Fibroblast of villous mesenchyme (primary cell): ENCODE data around the gene AKIRIN1. TPM values are rescaled to one million over a fixed set of nuclear protein-coding genes. Genes with fewer than 3 reads are reported as not detected.

Experiments
- DNase-seq: peaks from one replicate; pipeline ENCODE4 v3.0.0-alpha.2; 2010; ENCODE audit warnings: low read depth
- H3K4me3 ChIP-seq: 2 replicates; pipeline ENCODE4 v1.5.1; 2011; ENCODE audit warnings: low read depth, mild to moderate bottlenecking, low read length
- total RNA-seq: library from RNA; depleted of rRNA; stranded (reverse); fragments of >200 nt; gene quantifications from 2 replicates; pipeline ENCODE4 v1.2.3, GENCODE V29; 2012
- TF ChIP-seq, protein P1 (sequence below): IDR thresholded peaks from 2 replicates; pipeline ENCODE4 v1.5.1; 2012; ENCODE audit warnings: low read depth, mild to moderate bottlenecking, low read length; ENCODE audit not compliant: insufficient read depth

Gene AKIRIN1
- total RNA-seq, 1 donor = 69.5 TPM

DNA sequence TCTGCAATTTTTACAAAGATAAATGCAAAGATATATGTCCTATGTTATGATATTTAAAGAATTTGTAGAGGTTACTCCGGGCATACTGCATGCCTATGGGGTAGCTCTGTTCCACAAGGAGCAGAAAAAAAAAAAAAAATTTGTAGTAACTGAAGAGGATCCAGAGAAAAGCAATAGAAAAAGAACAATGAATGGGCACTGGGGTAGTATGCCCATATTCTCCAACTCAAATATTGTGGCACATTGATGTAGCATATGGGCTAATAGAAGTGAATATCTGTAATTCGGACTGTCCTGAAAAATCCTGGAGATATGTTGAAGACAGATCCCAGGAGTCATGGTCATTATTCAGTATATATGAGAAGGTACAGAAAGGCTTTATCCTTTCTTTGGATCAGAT, 1.1 kb upstream of the AKIRIN1 start:
- TF ChIP-seq, protein P1, sequence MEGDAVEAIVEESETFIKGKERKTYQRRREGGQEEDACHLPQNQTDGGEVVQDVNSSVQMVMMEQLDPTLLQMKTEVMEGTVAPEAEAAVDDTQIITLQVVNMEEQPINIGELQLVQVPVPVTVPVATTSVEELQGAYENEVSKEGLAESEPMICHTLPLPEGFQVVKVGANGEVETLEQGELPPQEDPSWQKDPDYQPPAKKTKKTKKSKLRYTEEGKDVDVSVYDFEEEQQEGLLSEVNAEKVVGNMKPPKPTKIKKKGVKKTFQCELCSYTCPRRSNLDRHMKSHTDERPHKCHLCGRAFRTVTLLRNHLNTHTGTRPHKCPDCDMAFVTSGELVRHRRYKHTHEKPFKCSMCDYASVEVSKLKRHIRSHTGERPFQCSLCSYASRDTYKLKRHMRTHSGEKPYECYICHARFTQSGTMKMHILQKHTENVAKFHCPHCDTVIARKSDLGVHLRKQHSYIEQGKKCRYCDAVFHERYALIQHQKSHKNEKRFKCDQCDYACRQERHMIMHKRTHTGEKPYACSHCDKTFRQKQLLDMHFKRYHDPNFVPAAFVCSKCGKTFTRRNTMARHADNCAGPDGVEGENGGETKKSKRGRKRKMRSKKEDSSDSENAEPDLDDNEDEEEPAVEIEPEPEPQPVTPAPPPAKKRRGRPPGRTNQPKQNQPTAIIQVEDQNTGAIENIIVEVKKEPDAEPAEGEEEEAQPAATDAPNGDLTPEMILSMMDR = no peak
- no peak for DNase-seq
- no peak overlapping the region for H3K4me3 ChIP-seq

DNA sequence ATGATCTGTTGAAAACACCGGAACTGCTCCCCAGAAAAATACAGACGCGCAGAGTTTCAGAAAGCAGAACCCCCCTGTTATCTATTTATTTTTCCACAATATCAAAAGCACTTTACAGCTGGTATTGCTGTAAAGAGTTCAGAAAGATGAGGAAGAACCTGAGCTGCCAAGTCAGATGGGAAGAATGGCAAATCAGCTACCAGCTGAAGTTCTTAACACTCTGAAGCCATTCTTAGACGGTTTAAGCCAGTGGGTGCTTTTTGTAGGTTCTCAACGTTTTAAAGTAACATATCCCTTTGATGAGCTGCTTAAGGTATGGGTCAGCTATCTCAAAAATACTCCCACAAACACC, 714 bp upstream of the AKIRIN1 start:
- peak overlapping the region; percentile 95 for H3K4me3 ChIP-seq
- peak; percentile 14 for DNase-seq
- TF ChIP-seq, protein P1 = no peak

DNA sequence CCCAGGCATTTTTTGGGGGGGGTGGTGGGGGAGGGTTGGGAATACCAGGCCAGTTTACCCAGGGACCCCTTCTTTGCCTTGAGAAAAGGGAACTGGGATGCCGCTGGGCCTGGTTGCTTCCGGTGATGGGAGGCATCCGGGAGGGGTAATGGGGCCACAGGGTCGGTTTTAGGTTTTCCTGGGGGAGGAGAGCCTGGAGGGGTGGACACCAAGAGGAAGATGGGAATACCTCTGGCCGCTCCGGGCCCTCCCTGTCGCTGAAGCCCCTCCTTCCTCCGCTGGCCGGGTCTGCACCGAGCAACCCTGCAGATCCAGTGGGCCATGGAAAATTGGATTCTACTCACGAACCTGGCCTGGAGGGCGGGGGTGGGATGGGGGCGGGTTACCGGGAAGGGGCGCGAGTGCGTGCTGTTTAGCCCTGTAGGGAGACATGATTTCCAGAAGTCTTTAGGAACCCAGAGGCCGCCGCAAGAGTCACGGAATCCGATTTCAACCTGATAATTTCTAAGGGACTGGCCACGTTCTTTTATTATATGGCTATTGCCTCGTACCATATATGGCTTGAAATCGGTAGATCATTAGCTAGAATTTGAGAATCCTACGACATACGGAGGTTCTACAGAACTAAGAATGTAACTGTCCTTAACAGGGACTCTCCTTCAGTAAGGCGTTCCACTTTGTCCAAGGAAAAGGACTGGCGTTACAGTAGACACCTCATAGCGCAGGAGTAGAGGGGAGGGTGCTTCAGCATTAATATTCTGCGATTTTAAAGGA, 749 bp downstream of the AKIRIN1 start:
- peak overlapping the region; percentile 95 for H3K4me3 ChIP-seq
- DNase-seq = peak; percentile 34
- TF ChIP-seq, protein P1 = no peak

DNA sequence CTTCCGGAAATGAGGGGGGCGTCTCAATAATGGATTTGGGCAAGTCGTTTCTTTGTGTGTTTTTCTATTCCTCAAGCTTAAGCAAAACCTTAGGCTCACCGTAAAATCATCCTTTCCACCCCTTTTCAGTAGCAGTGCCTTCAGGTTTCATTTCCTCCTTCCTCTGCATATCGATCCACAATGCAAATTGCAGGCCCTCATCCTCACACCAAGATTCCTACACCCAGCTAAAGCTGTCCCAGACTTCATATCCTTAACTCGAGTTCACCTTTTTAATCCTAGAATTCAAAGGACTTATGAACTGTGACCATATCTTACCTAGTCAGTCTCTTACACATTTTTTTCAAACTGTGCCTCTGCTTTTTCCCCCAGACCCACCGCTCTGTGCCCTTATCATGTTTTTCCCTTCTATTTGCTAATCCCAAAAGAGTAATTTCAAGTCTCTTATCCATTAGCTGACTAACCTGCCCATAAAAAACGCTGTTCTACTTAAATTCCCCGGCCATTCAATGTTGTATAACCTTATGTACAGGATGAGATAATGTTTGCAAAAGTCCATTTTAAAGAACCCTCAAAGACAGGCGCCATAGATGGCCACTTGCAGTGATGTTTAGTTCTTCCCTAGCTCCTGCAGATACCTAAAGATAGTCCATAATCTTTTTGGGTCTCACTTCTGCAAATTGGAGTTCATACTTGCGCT, 1.5 kb downstream of the AKIRIN1 start:
- TF ChIP-seq, protein P1 = no peak
- peak; percentile 8 for DNase-seq

DNA sequence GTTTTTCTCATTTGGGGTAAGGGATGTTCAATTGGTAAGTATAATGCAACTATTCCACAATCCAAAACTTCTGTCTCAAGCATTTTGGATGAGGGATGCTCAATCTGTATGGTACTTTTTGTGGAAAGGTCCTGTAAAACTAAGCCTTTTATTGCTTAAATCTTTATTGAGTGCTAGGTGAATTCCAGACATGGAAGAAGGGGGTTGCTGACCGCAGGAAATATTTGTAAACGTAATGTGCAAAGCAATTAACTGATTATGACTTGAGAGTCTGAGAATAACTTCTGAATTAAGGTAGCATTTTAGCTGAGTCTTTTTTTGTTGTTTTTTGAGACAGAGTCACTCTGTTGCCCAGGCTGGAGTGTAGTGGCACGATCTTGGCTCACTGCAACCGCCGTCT, 3.1 kb downstream of the AKIRIN1 start:
- peak; percentile 64 for DNase-seq
- no peak overlapping the region for H3K4me3 ChIP-seq
- TF ChIP-seq, protein P1 = no peak

More for the DNA sequence above, 1.5 kb downstream of the AKIRIN1 start:
- peak overlapping the region; percentile 95 for H3K4me3 ChIP-seq

DNA sequence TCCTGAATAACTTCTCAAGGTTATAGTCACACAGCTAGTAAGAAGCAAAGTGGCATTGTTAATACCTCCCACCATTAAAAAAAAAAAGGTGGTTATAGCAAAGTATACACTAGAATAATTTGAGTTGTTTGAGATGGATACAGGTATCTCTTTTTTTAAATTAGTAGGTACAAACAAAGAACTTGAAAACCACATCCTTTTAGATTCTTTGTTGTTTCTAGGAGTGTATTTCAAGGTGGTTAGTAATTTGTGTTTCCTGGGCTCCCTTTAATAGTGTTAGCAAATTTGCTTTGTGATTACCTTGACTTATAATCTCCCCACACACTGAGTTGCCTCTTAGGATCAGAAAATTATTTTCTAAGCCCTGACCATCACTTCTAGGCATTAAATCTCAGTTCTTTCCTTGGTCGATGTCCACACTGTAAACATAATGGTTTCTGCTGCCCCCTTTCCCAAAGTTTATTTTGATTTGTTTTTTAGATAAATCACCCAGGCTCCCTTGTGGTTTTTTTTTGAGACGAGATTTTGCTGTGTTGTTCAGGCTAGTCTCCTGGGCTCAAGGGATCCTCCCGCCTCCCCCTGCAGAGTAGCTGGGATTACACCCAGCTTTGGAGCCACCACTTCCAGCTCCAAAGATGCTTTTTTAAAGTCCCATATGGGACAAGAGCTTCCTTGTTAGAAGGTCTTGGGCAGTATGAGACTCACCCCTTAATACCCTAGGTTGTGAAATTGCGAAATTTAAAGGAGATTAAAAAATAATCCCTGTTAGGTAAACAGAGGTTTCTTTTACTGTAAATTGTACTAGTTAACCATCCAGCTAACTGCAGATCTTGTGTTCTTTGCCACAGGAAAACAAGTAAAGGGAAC, 6.2 kb downstream of the AKIRIN1 start:
- peak; percentile 94 for DNase-seq
- TF ChIP-seq, protein P1 = no peak
- H3K4me3 ChIP-seq = peak overlapping the region; percentile 13
